Retinal pigment epithelial cell (primary cell): Measurements from ENCODE around the gene DUSP16.

Experiments used
- DNase-seq: peaks from one replicate; pipeline ENCODE4 v3.0.0-alpha.2; 2010; ENCODE audit warnings: low read depth
- H3K4me3 ChIP-seq: 2 replicates; pipeline ENCODE4 v1.5.1; 2011; ENCODE audit warnings: mild to moderate bottlenecking, low read length, control low read depth, moderate library complexity
- CTCF ChIP-seq: conservative IDR thresholded peaks from 2 replicates; pipeline ENCODE4 v1.5.1; 2011; ENCODE audit warnings: low read depth, low read length, control low read depth, inconsistent platforms

Gene DUSP16

GRCh38 chr12:12482959-12483358, 79.7 kb downstream of the DUSP16 start:
- no peak for TF ChIP-seq CTCF
- no peak overlapping the region for H3K4me3 ChIP-seq
- no peak for DNase-seq

GRCh38 chr12:12482150-12482761, 80.4 kb downstream of the DUSP16 start:
- H3K4me3 ChIP-seq, result no peak overlapping the region
- no peak for DNase-seq
- no peak for TF ChIP-seq CTCF

GRCh38 chr12:12481631-12482030, 81.0 kb downstream of the DUSP16 start:
- TF ChIP-seq CTCF, result no peak
- no peak overlapping the region for H3K4me3 ChIP-seq
- no peak for DNase-seq

- H3K4me3 ChIP-seq, result no peak overlapping the region
- DNase-seq, result no peak
- TF ChIP-seq CTCF, result no peak
Measured at GRCh38 chr12:12480074-12480473, 82.6 kb downstream of the DUSP16 start.

- no peak overlapping the region for H3K4me3 ChIP-seq
- no peak for TF ChIP-seq CTCF
- DNase-seq, result no peak
Measured at GRCh38 chr12:12477532-12477890, 85.2 kb downstream of the DUSP16 start.

- no peak overlapping the region for H3K4me3 ChIP-seq
- DNase-seq, result no peak
- no peak for TF ChIP-seq CTCF
Measured at GRCh38 chr12:12476857-12477531, 85.7 kb downstream of the DUSP16 start.
